ENCODE data around the gene EPHA5. TPM values are rescaled to one million over a fixed set of nuclear protein-coding genes. Genes with fewer than 3 reads are reported as not detected.

Gene EPHA5
- total RNA-seq, 3 donors from 2014 or later (not counting 1 experiment from before 2014, with no cell fraction given), result not detected

GRCh38 chr4:65386927-65387326 lies 283.4 kb downstream of the EPHA5 start:
- Mint-ChIP-seq H3K4me3 (no peak overlapping the region), H3K9me3 (peaks cover 11 to 16% of the 10 kb centered on the region in 2 donors), H3K36me3 (no peaks in the 10 kb centered on the region), H3K27me3 (ENCODE audit: low read depth in 2 of 2) (no peaks in the 10 kb centered on the region), H3K4me1 (no peaks in the 10 kb centered on the region), H3K27ac (no peak overlapping the region)
- H3K27me3 ChIP-seq (ENCODE audit: control insufficient read depth, insufficient read depth, low read length), result no peaks in the 10 kb centered on the region
- WGBS (ENCODE audit: insufficient coverage), result 72% methylated on average over 5 of the region's 5 CpGs
- H3K9me3 ChIP-seq (ENCODE audit: control insufficient read depth, insufficient read depth, low read length), result no peaks in the 10 kb centered on the region
- no peaks in the 10 kb centered on the region for H3K4me1 ChIP-seq (ENCODE audit: control insufficient read depth, insufficient read depth, low read length)
- DNase-seq (no peak), ATAC-seq (no peak)
- H3K4me3 ChIP-seq (ENCODE audit: low read length), result no peak overlapping the region
- TF ChIP-seq, protein P1, sequence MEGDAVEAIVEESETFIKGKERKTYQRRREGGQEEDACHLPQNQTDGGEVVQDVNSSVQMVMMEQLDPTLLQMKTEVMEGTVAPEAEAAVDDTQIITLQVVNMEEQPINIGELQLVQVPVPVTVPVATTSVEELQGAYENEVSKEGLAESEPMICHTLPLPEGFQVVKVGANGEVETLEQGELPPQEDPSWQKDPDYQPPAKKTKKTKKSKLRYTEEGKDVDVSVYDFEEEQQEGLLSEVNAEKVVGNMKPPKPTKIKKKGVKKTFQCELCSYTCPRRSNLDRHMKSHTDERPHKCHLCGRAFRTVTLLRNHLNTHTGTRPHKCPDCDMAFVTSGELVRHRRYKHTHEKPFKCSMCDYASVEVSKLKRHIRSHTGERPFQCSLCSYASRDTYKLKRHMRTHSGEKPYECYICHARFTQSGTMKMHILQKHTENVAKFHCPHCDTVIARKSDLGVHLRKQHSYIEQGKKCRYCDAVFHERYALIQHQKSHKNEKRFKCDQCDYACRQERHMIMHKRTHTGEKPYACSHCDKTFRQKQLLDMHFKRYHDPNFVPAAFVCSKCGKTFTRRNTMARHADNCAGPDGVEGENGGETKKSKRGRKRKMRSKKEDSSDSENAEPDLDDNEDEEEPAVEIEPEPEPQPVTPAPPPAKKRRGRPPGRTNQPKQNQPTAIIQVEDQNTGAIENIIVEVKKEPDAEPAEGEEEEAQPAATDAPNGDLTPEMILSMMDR (IDR thresholded peaks at IDR 0.05), result no peak
- intact Hi-C loops (cut with micrococcal nuclease), result no loop called here
- H3K27ac ChIP-seq (ENCODE audit: low read length), result no peak overlapping the region
- no peaks in the 10 kb centered on the region for H3K36me3 ChIP-seq (ENCODE audit: control insufficient read depth, insufficient read depth, low read length)

GRCh38 chr4:65383589-65384305 lies 286.5 kb downstream of the EPHA5 start:
- no peaks in the 10 kb centered on the region for H3K36me3 ChIP-seq (ENCODE audit: control insufficient read depth, insufficient read depth, low read length)
- no peak overlapping the region for H3K27ac Mint-ChIP-seq
- H3K4me3 ChIP-seq (ENCODE audit: low read length), result no peak overlapping the region
- H3K4me3 Mint-ChIP-seq, result no peak overlapping the region
- H3K27ac ChIP-seq (ENCODE audit: low read length), result no peak overlapping the region
- no peaks in the 10 kb centered on the region for H3K4me1 Mint-ChIP-seq
- no peak for DNase-seq
- ATAC-seq, result no peak
- no peaks in the 10 kb centered on the region for H3K27me3 ChIP-seq (ENCODE audit: control insufficient read depth, insufficient read depth, low read length)
- no peaks in the 10 kb centered on the region for H3K4me1 ChIP-seq (ENCODE audit: control insufficient read depth, insufficient read depth, low read length)
- H3K36me3 Mint-ChIP-seq, result no peaks in the 10 kb centered on the region
- intact Hi-C loops (cut with micrococcal nuclease), result no loop called here
- no peaks in the 10 kb centered on the region for H3K27me3 Mint-ChIP-seq (ENCODE audit: low read depth in 2 of 2)
- 87% methylated on average over 4 of the region's 6 CpGs for WGBS (ENCODE audit: insufficient coverage)
- TF ChIP-seq, protein P1 (IDR thresholded peaks at IDR 0.05), result no peak
- peaks cover 3% of the 10 kb centered on the region in 2 donors for H3K9me3 Mint-ChIP-seq
- H3K9me3 ChIP-seq (ENCODE audit: control insufficient read depth, insufficient read depth, low read length), result no peaks in the 10 kb centered on the region

DNA sequence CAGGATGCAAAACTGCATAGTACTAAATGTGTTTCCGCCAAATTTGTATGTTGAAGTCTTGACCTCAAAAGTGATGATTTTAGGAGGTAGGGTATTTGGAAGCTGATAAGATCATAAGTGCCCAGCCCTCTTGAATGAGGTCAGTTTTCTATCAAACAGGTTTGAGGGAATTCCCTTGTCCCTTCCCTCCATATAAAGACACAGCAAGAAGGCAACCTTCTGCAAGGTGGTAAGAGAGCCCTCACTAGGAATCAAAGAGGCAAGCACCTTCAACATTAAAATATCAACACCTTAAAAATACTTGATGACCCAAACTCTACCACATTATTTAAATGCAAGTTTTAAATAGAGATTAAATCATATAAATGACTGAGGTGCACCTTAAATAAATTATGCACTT lies 288.6 kb downstream of the EPHA5 start:
- Mint-ChIP-seq H3K36me3 (no peaks in the 10 kb centered on the region), H3K9me3 (peaks cover 3 to 6% of the 10 kb centered on the region in 2 donors), H3K4me1 (no peaks in the 10 kb centered on the region), H3K27ac (no peak overlapping the region), H3K27me3 (ENCODE audit: low read depth in 2 of 2) (no peaks in the 10 kb centered on the region), H3K4me3 (no peak overlapping the region)
- WGBS (ENCODE audit: insufficient coverage), result 100% methylated on average over 1 of the region's 1 CpG
- H3K36me3 ChIP-seq (ENCODE audit: control insufficient read depth, insufficient read depth, low read length), result no peaks in the 10 kb centered on the region
- DNase-seq (no peak), ATAC-seq (no peak)
- no peaks in the 10 kb centered on the region for H3K4me1 ChIP-seq (ENCODE audit: control insufficient read depth, insufficient read depth, low read length)
- intact Hi-C loops (cut with micrococcal nuclease), result no loop called here
- no peaks in the 10 kb centered on the region for H3K27me3 ChIP-seq (ENCODE audit: control insufficient read depth, insufficient read depth, low read length)
- TF ChIP-seq, protein P1 (IDR thresholded peaks at IDR 0.05), result no peak
- no peaks in the 10 kb centered on the region for H3K9me3 ChIP-seq (ENCODE audit: control insufficient read depth, insufficient read depth, low read length)
- H3K27ac ChIP-seq (ENCODE audit: low read length), result no peak overlapping the region
- H3K4me3 ChIP-seq (ENCODE audit: low read length), result no peak overlapping the region

GRCh38 chr4:65370709-65371108 lies 299.6 kb downstream of the EPHA5 start:
- Histone ChIP-seq H3K9me3 (ENCODE audit: control insufficient read depth, insufficient read depth, low read length) (no peaks in the 10 kb centered on the region), H3K36me3 (ENCODE audit: control insufficient read depth, insufficient read depth, low read length) (no peaks in the 10 kb centered on the region), H3K27ac (ENCODE audit: low read length) (no peak overlapping the region), H3K27me3 (ENCODE audit: control insufficient read depth, insufficient read depth, low read length) (no peaks in the 10 kb centered on the region), H3K4me1 (ENCODE audit: control insufficient read depth, insufficient read depth, low read length) (no peaks in the 10 kb centered on the region), H3K4me3 (ENCODE audit: low read length) (no peak overlapping the region)
- peaks cover 11% of the 10 kb centered on the region in 2 donors for H3K9me3 Mint-ChIP-seq
- TF ChIP-seq, protein P1 (IDR thresholded peaks at IDR 0.05), result no peak
- no peak overlapping the region for H3K4me3 Mint-ChIP-seq
- H3K27ac Mint-ChIP-seq, result no peak overlapping the region
- ATAC-seq (no peak), DNase-seq (no peak)
- H3K4me1 Mint-ChIP-seq, result no peaks in the 10 kb centered on the region
- H3K36me3 Mint-ChIP-seq, result no peaks in the 10 kb centered on the region
- intact Hi-C loops (cut with micrococcal nuclease), result no loop called here
- no peaks in the 10 kb centered on the region for H3K27me3 Mint-ChIP-seq (ENCODE audit: low read depth in 2 of 2)
- 95% methylated on average over 3 of the region's 3 CpGs for WGBS (ENCODE audit: insufficient coverage)
